SJCRH30 (cell line): ENCODE measurements around the gene CNOT2. TPM values are rescaled to one million over a fixed set of nuclear protein-coding genes. Genes with fewer than 3 reads are reported as not detected.
"Not testable (repeated sequence)": the region's sequence is repeated elsewhere in the genome, so short reads cannot be mapped to it uniquely, and the experiment has no call there.

Source experiments
- DNase-seq, 2 experiments: peaks; one replicate each; pipeline ENCODE4 v3.0.0-alpha.2; 2015 to 2020
- H3K27ac ChIP-seq: fragments of 250-450 bp; sonication (Bioruptor Pico); 2 replicates; pipeline ENCODE4 v1.5.1; 2020; ENCODE audit warnings: mild to moderate bottlenecking, moderate library complexity
- H3K27me3 ChIP-seq: fragments of 250-450 bp; sonication (Bioruptor Pico); 2 replicates; pipeline ENCODE4 v1.5.1; 2020; ENCODE audit warnings: mild to moderate bottlenecking, moderate library complexity
- H3K36me3 ChIP-seq: fragments of 250-450 bp; sonication (Bioruptor Pico); 2 replicates; pipeline ENCODE4 v1.5.1; 2020; ENCODE audit warnings: mild to moderate bottlenecking, moderate library complexity
- H3K4me1 ChIP-seq: fragments of 250-450 bp; sonication (Bioruptor Pico); 2 replicates; pipeline ENCODE4 v1.5.1; 2020; ENCODE audit warnings: mild to moderate bottlenecking, moderate library complexity
- H3K4me3 ChIP-seq: fragments of 250-450 bp; sonication (Bioruptor Pico); 2 replicates; pipeline ENCODE4 v1.5.1; 2020; ENCODE audit warnings: mild to moderate bottlenecking, moderate library complexity
- H3K9me3 ChIP-seq: fragments of 250-450 bp; sonication (Bioruptor Pico); replicated peaks from 2 replicates; pipeline ENCODE4 v1.5.1; 2020; ENCODE audit warnings: mild to moderate bottlenecking, moderate library complexity
- total RNA-seq: library from RNA; depleted of rRNA; stranded (reverse); fragments of >200 nt; shearing (Covaris generic); gene quantifications from 2 replicates; pipeline ENCODE4 v1.2.3, GENCODE V29; 2014; rRNA removed

The CNOT2 gene
- total RNA-seq, 1 experiment from 2014 or later: 108 TPM

DNA sequence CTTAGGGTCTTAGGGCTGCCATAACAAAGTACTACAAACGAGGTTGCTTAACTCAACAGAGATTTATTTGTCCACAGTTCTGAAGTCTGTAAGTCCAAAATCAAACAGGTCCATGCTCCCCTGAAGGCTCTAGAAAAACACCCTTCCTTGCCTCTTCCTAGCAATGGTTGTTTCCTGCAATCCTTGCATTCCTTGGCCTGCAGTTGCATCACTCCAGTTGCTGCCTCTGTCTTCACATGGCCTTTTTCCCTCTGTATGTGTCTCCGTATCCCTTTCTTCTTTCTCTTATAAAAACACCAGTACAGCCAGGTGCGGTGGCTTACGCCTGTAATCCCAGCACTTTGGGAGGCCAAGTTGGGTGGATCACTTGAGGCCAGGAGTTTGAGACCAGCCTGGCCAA is 140.3 kb downstream of the CNOT2 start:
- H3K9me3 ChIP-seq: peaks cover 2% of the 10 kb centered on the region; the same call in 1 of the 2 replicates

DNA sequence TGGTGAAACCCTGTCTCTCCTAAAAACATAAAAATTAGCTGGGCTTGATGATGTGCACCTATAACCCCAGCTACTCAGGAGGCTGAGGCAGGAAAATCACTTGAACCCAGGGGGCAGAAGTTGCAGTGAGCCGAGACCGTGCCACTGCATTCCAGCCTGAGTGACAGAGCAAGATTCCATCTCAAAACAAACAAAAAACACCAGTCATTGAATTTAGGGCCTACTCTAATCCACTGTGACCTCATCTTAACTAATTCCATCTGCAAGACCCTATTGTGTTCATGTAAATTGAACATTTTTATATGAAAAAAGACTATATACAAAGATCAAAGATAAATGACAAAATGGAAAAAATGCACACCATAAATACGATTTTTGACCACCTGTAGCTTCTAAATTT is 140.7 kb downstream of the CNOT2 start:
- H3K4me1 ChIP-seq: no peaks in the 10 kb centered on the region
- no peak for DNase-seq
- H3K27ac ChIP-seq: no peak overlapping the region
- H3K9me3 ChIP-seq: peaks cover 2% of the 10 kb centered on the region; the same call in 1 of the 2 replicates
- no peak overlapping the region for H3K4me3 ChIP-seq
- no peaks in the 10 kb centered on the region for H3K36me3 ChIP-seq
- H3K27me3 ChIP-seq: no peaks in the 10 kb centered on the region

More for the DNA sequence above, 140.3 kb downstream of the CNOT2 start:
- Histone ChIP-seq H3K4me3 (no peak overlapping the region), H3K4me1 (no peaks in the 10 kb centered on the region), H3K27ac (no peak overlapping the region), H3K36me3 (no peaks in the 10 kb centered on the region), H3K27me3 (no peaks in the 10 kb centered on the region)
- no peak for DNase-seq

DNA sequence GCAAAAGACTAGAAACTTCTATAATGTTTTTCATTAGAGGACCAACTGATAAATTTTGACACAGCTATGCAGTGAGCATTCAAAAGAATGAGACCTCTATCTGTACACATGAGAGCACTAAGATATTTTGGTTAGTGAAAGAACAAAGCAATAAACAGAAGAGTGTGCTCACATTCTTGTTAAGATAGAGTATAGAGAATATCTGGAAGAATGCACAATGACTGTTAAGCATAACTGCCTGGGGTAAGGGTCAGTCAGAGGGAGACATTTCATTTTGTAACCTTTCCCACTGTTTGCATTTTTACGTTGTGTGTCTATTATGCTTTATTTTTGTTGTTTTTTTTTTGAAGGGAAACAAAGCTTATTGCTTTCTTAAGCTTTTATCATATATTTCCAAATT is 143.5 kb downstream of the CNOT2 start:
- no peaks in the 10 kb centered on the region for H3K9me3 ChIP-seq
- no peaks in the 10 kb centered on the region for H3K27me3 ChIP-seq
- H3K4me1 ChIP-seq: no peaks in the 10 kb centered on the region
- DNase-seq: no peak
- H3K4me3 ChIP-seq: no peak overlapping the region
- no peak overlapping the region for H3K27ac ChIP-seq
- no peaks in the 10 kb centered on the region for H3K36me3 ChIP-seq

DNA sequence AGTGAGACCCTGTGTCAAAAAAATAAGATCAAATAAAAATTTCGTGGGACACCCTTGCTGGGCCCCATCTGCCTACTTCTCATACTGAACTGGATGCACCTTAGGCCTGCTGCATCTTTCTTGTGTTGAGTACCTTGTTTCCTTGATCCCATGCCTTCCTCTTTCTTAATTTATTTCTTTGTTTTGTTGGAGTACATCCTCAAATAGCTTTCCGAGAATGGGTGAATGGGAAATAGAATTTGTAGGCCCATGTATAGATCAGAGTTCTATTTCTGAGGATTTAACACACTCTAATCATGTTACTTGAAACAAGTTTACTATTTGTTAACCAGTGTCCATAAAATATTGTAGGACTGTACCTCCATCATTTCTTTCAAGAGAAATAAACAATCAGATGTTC is 146.4 kb downstream of the CNOT2 start:
- Histone ChIP-seq H3K4me3 (no peak overlapping the region), H3K27ac (no peak overlapping the region), H3K9me3 (no peaks in the 10 kb centered on the region), H3K36me3 (no peaks in the 10 kb centered on the region), H3K27me3 (no peaks in the 10 kb centered on the region), H3K4me1 (no peaks in the 10 kb centered on the region)
- no peak for DNase-seq

DNA sequence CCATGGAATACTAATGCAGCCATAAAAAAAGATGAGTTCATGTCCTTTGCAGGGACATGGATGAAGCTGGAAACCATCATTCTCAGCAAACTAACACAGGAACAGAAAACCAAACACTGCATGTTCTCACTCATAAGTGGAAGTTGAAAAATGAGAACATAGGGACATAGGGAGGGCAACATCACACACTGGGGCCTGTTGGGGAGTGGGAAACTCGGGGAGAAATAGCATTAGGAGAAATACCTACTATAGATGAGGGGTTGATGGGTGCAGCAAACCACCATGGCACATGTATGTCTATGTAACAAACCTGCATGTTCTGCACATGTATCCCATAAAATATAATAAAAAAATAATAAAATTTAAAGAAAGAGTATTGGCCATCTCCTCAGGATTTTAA is 149.4 kb downstream of the CNOT2 start:
- DNase-seq: not testable (repeated sequence)

DNA sequence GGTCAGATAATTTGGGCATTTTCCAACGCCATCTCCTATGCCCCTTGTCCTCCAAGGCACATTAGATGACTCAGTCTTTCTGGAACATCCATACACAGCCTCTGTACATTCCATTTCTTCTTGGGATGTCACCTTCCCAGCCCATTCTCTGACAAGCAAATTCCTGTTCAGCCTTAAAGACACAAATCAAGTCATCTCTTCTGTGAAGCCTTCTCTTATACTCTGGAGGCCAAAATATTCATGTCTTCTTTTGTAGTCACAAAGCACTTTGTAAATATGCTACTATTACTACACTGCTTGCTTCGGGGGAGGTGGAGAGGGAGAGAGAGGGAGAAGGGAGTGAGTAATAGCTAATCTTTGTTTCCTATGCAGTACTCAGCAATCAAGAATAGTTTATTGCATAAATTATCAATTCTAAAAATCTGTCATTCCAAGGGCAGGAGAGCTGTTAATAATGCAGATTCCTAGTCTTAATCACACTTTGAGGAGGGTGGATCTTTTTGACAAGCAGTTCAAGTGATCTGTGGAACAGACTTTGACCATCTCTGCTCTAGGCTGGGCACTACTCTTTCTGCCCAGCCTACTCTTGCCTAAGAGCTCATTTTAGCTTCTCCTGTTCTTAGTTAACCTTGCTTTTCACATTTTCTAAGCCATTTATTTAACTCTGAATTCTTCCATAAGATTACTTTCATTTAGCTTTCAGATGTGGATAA is 150.7 kb downstream of the CNOT2 start:
- no peaks in the 10 kb centered on the region for H3K4me1 ChIP-seq
- H3K27ac ChIP-seq: no peak overlapping the region
- H3K4me3 ChIP-seq: no peak overlapping the region
- H3K27me3 ChIP-seq: no peaks in the 10 kb centered on the region
- no peaks in the 10 kb centered on the region for H3K9me3 ChIP-seq
- no peaks in the 10 kb centered on the region for H3K36me3 ChIP-seq
- no peak for DNase-seq

More for the DNA sequence above, 149.4 kb downstream of the CNOT2 start:
- not testable (repeated sequence) for H3K27me3 ChIP-seq, H3K4me1 ChIP-seq, H3K27ac ChIP-seq, H3K36me3 ChIP-seq, H3K9me3 ChIP-seq, H3K4me3 ChIP-seq

DNA sequence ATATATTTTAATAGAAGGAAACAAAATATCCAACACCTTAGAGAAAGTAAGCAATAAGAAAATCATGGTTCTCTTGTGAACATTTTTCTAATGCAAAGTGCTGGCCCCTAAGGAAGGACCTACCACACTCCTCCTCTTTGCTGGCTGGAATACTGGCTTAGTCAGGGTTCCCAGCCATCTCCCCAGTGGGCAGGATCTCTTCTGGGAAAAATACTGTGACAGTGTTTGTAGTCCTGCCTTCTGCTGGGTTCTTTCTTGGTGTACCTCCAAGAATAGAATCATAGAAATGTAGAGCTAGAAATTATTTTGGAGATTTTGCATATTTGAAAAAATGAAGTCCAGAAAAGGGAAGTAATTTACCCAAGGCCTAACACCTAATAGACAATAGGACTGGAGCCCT is 154.8 kb downstream of the CNOT2 start:
- H3K36me3 ChIP-seq: peaks cover 3% of the 10 kb centered on the region; the same call in 1 of the 2 replicates
- no peaks in the 10 kb centered on the region for H3K4me1 ChIP-seq
- H3K27me3 ChIP-seq: no peaks in the 10 kb centered on the region
- H3K4me3 ChIP-seq: no peak overlapping the region
- no peak for DNase-seq
- H3K27ac ChIP-seq: no peak overlapping the region
- no peaks in the 10 kb centered on the region for H3K9me3 ChIP-seq

DNA sequence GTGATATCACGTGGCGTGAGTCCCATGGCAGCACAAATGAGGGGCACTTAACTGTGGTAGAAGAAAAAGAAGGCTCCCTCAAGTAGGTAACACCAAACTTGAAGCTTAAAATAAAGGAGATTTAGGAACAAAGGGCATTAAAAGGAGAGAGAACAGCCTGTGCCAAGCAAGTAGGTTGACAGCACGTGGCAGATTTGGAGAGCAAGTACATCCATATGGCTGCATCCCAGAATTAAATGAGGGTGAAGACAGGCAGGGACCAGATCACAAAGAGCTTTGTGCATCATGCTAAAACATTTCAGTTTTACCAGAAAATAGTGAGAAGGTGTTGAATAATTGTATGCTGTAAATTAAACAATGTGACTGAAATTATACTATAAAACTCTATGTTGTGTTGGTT is 155.6 kb downstream of the CNOT2 start:
- Histone ChIP-seq H3K4me3 (no peak overlapping the region), H3K9me3 (no peaks in the 10 kb centered on the region), H3K36me3 (peaks cover 3% of the 10 kb centered on the region; the same call in 1 of the 2 replicates), H3K4me1 (no peaks in the 10 kb centered on the region), H3K27me3 (no peaks in the 10 kb centered on the region), H3K27ac (no peak overlapping the region)
- no peak for DNase-seq

DNA sequence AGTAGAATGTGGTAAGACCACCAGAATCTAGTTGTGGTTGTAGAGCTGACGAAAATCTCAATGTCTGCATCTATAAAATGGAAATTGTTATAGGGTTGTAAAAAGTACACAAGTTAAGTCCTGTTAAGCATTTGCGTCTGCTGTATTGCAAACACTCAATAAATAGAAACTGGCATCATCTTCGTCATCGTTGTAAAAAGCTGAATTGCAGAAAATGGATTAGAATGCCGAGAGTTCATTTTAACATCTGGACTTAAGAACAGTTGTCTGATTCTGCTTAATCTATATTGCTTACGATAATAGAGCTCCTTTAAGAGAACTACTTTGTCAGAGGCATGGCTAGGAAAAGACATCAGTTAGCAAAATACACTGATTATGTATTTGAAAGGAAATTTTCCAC is 156.1 kb downstream of the CNOT2 start:
- peaks cover 3% of the 10 kb centered on the region; the same call in 1 of the 2 replicates for H3K36me3 ChIP-seq
- no peaks in the 10 kb centered on the region for H3K27me3 ChIP-seq
- H3K9me3 ChIP-seq: no peaks in the 10 kb centered on the region
- no peak for DNase-seq
- H3K4me1 ChIP-seq: no peaks in the 10 kb centered on the region
- H3K27ac ChIP-seq: no peak overlapping the region
- H3K4me3 ChIP-seq: no peak overlapping the region

DNA sequence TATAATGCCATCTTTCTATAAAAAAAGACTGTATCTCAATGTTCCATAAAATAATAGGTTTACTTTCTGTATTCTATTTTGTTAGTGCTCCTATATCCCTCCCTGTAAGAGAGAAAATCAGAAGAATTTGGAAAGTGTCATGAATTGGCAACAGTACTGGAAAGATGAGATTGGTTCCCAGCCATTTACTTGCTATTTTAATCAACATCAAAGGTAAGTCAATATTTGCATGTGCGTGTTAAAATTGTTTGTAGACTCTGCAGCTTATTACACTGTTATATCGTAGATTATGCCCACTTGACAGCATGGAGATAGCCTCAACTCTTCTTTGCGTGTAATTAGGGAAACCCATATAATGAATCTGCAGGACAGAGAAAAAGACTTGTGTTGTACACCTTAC is 156.9 kb downstream of the CNOT2 start:
- H3K4me1 ChIP-seq: no peaks in the 10 kb centered on the region
- DNase-seq: no peak
- H3K36me3 ChIP-seq: peaks cover 3% of the 10 kb centered on the region; the same call in 1 of the 2 replicates

DNA sequence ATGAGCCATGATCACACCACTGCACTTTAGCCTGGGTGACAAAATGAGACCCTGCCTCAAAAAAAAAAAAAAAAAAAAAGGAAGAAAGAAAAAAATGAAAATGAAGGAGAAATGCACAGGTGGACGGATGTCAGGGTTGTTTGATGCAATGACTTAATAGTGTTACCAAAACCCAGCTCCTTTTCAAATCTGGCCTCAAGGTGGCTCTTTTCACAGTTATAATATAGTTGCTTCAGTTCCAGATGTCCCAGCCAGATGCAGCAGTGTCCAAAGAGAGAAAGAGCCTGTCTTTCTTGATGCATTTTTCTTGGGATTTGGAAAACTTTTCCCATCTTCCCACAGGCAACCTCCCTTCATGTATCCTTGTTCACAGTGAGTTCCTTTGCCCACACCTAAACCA is 159.4 kb downstream of the CNOT2 start:
- Histone ChIP-seq H3K4me1 (no peaks in the 10 kb centered on the region), H3K27me3 (no peaks in the 10 kb centered on the region), H3K4me3 (no peak overlapping the region), H3K27ac (no peak overlapping the region), H3K36me3 (peaks cover 3% of the 10 kb centered on the region; the same call in 1 of the 2 replicates), H3K9me3 (no peaks in the 10 kb centered on the region)
- DNase-seq: no peak

More for the DNA sequence above, 156.9 kb downstream of the CNOT2 start:
- Histone ChIP-seq H3K9me3 (no peaks in the 10 kb centered on the region), H3K27me3 (no peaks in the 10 kb centered on the region), H3K4me3 (no peak overlapping the region), H3K27ac (no peak overlapping the region)

DNA sequence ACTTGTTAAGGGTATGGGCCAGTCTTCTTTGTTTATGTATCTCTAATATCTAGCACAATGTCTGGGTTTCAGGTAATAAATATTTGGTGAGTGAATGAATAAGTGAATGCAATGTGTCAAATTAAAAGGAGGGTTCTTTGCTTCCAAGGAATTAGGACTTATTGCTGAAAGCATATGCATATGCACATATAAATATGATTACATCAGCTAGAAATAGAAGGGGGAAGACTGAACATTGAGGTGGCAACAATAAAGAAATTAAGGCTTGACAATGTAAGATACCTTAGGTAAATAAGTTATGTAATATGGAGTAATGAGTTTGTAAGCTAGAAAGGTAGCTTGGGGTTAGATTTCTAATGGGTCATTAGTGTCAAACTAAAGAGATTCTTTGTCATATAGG is 160.6 kb downstream of the CNOT2 start:
- peaks cover 3% of the 10 kb centered on the region; the same call in 1 of the 2 replicates for H3K36me3 ChIP-seq
- H3K27ac ChIP-seq: no peak overlapping the region
- H3K9me3 ChIP-seq: no peaks in the 10 kb centered on the region
- H3K27me3 ChIP-seq: no peaks in the 10 kb centered on the region
- H3K4me3 ChIP-seq: no peak overlapping the region
- no peak for DNase-seq
- H3K4me1 ChIP-seq: no peaks in the 10 kb centered on the region

Other genes with a start within 250 kb of the CNOT2 start
- gene KCNMB4, start 122.9 kb downstream of the CNOT2 start, total RNA-seq: 4.1 and 4.3 TPM in 2 replicates